Measurements from ENCODE around the gene GSTO1. TPM values are rescaled to one million over a fixed set of nuclear protein-coding genes. Genes with fewer than 3 reads are reported as not detected.

The GSTO1 gene
- total and polyA plus RNA-seq, 9 of the 15 experiments (the other 6 are each of a cell fraction or from before 2014, with no cell fraction given): 136 to 592 (median 237) TPM

DNA sequence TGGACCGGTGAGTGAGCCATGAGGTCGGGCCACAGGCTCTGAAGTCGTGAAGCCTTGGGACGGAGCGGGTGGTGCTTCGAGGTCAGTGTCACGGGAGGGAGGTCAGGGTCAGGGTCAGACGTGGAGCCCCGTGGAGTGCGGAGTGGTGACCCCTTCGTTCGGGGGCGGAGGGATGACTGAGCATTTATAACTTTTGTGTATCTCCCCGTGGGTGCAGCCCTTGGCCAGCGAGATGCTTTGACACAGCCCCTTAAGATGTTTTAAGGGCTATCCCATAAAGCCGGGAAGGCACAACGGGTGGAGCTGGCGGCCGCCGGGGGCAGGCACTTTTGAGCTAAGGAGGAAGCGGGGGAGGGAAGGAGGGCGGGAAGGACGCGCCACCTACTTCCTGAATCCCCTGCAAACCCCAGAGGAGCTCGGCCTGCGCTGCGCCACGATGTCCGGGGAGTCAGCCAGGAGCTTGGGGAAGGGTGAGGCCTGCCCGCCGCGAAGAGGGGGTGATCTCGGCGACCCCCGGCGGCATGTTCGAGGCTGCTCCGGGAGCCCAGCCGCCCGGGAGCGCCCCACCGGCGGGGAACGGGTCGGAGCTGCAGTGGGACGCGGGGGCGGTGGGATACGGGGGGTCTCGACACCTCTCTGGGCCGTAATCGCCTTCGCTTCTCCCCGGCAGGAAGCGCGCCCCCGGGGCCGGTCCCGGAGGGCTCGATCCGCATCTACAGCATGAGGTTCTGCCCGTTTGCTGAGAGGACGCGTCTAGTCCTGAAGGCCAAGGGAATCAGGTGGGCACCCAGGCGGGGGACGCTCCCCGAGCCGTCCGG lies at the start of gene GSTO1 (continued):
- TF ChIP-seq, protein P1, sequence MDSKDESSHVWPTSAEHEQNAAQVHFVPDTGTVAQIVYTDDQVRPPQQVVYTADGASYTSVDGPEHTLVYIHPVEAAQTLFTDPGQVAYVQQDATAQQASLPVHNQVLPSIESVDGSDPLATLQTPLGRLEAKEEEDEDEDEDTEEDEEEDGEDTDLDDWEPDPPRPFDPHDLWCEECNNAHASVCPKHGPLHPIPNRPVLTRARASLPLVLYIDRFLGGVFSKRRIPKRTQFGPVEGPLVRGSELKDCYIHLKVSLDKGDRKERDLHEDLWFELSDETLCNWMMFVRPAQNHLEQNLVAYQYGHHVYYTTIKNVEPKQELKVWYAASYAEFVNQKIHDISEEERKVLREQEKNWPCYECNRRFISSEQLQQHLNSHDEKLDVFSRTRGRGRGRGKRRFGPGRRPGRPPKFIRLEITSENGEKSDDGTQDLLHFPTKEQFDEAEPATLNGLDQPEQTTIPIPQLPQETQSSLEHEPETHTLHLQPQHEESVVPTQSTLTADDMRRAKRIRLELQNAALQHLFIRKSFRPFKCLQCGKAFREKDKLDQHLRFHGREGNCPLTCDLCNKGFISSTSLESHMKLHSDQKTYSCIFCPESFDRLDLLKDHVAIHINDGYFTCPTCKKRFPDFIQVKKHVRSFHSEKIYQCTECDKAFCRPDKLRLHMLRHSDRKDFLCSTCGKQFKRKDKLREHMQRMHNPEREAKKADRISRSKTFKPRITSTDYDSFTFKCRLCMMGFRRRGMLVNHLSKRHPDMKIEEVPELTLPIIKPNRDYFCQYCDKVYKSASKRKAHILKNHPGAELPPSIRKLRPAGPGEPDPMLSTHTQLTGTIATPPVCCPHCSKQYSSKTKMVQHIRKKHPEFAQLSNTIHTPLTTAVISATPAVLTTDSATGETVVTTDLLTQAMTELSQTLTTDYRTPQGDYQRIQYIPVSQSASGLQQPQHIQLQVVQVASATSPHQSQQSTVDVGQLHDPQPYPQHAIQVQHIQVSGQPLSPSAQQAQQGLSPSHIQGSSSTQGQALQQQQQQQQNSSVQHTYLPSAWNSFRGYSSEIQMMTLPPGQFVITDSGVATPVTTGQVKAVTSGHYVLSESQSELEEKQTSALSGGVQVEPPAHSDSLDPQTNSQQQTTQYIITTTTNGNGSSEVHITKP (IDR thresholded peaks at IDR 0.05; ENCODE audit: partially characterized antibody): peak; percentile 15
- TF ChIP-seq, protein P2, sequence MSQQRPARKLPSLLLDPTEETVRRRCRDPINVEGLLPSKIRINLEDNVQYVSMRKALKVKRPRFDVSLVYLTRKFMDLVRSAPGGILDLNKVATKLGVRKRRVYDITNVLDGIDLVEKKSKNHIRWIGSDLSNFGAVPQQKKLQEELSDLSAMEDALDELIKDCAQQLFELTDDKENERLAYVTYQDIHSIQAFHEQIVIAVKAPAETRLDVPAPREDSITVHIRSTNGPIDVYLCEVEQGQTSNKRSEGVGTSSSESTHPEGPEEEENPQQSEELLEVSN (IDR thresholded peaks at IDR 0.05; ENCODE audit: borderline replicate concordance in 1 of 2, extremely low read depth in 1 of 2, insufficient read depth in 1 of 2, insufficient read length in 1 of 2, low read depth in 1 of 2, low read length in 1 of 2, poor library complexity in 1 of 2, severe bottlenecking in 1 of 2): peak; percentile 58 to 63
- TF ChIP-seq MAZ (CRISPR knock-in tag; conservative IDR thresholded peaks at IDR 0.05 in 1 of 2, IDR thresholded peaks at IDR 0.05 in 1 of 2) (peak; percentile 16 to 53; a peak in 2 of 4 replicates), ZNF217 (CRISPR knock-in tag; IDR thresholded peaks at IDR 0.05) (no peak), YY1 (IDR thresholded peaks at IDR 0.05; ENCODE audit: borderline replicate concordance in 1 of 3, control insufficient read depth in 1 of 3, extremely low read depth in 1 of 3, insufficient read depth in 3 of 3, insufficient read length in 1 of 3, insufficient replicate concordance in 2 of 3, low read depth in 1 of 3, low read length in 2 of 3) (peak in 1 of 3 experiments; percentile 11), L3MBTL2 (IDR thresholded peaks at IDR 0.05) (peak; percentile 82), FOXJ2 (tag; IDR thresholded peaks at IDR 0.05) (no peak), RBBP5 (IDR thresholded peaks at IDR 0.05; ENCODE audit: borderline replicate concordance, insufficient read depth, low read length, poor library complexity, severe bottlenecking) (peak; percentile 44), ETV5 (CRISPR knock-in tag; IDR thresholded peaks at IDR 0.05; ENCODE audit: low read depth) (peak; percentile 49; the same call in 1 of the 2 replicates), ZKSCAN3 (CRISPR knock-in tag; IDR thresholded peaks at IDR 0.05) (no peak)
- TF ChIP-seq, protein P3, sequence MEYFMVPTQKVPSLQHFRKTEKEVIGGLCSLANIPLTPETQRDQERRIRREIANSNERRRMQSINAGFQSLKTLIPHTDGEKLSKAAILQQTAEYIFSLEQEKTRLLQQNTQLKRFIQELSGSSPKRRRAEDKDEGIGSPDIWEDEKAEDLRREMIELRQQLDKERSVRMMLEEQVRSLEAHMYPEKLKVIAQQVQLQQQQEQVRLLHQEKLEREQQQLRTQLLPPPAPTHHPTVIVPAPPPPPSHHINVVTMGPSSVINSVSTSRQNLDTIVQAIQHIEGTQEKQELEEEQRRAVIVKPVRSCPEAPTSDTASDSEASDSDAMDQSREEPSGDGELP (CRISPR knock-in tag; IDR thresholded peaks at IDR 0.05; ENCODE audit: borderline replicate concordance): 0 out of 2 replicates have a peak, but pooled peaks have one; percentile 42
- TF ChIP-seq, protein P4, sequence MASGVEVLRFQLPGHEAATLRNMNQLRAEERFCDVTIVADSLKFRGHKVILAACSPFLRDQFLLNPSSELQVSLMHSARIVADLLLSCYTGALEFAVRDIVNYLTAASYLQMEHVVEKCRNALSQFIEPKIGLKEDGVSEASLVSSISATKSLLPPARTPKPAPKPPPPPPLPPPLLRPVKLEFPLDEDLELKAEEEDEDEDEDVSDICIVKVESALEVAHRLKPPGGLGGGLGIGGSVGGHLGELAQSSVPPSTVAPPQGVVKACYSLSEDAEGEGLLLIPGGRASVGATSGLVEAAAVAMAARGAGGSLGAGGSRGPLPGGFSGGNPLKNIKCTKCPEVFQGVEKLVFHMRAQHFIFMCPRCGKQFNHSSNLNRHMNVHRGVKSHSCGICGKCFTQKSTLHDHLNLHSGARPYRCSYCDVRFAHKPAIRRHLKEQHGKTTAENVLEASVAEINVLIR (CRISPR knock-in tag; IDR thresholded peaks at IDR 0.05): no peak
- TF ChIP-seq, protein P5, sequence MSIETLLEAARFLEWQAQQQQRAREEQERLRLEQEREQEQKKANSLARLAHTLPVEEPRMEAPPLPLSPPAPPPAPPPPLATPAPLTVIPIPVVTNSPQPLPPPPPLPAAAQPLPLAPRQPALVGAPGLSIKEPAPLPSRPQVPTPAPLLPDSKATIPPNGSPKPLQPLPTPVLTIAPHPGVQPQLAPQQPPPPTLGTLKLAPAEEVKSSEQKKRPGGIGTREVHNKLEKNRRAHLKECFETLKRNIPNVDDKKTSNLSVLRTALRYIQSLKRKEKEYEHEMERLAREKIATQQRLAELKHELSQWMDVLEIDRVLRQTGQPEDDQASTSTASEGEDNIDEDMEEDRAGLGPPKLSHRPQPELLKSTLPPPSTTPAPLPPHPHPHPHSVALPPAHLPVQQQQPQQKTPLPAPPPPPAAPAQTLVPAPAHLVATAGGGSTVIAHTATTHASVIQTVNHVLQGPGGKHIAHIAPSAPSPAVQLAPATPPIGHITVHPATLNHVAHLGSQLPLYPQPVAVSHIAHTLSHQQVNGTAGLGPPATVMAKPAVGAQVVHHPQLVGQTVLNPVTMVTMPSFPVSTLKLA (conservative IDR thresholded peaks at IDR 0.05): peak; percentile 16 to 60; a peak in 3 of 4 replicates
